ENCODE results near the gene HSF4. TPM values are rescaled to one million over a fixed set of nuclear protein-coding genes. Genes with fewer than 3 reads are reported as not detected.

HSF4 gene
- total RNA-seq, 1 donor from 2014 or later, result 2.2 TPM

GRCh38 chr16:67209565-67209964, 45.0 kb downstream of the HSF4 start:
- Mint-ChIP-seq H3K9me3 (ENCODE audit: low read depth) (no peaks in the 10 kb centered on the region), H3K27me3 (peaks cover 7% of the 10 kb centered on the region), H3K27ac (no peak overlapping the region), H3K36me3 (ENCODE audit: insufficient read depth) (no peaks in the 10 kb centered on the region), H3K4me1 (ENCODE audit: low read depth) (no peaks in the 10 kb centered on the region), H3K4me3 (ENCODE audit: low read depth) (no peak overlapping the region)
- DNase-seq (ENCODE audit: low spot score, unreplicated experiment), result no peak
- TF ChIP-seq, protein P1, sequence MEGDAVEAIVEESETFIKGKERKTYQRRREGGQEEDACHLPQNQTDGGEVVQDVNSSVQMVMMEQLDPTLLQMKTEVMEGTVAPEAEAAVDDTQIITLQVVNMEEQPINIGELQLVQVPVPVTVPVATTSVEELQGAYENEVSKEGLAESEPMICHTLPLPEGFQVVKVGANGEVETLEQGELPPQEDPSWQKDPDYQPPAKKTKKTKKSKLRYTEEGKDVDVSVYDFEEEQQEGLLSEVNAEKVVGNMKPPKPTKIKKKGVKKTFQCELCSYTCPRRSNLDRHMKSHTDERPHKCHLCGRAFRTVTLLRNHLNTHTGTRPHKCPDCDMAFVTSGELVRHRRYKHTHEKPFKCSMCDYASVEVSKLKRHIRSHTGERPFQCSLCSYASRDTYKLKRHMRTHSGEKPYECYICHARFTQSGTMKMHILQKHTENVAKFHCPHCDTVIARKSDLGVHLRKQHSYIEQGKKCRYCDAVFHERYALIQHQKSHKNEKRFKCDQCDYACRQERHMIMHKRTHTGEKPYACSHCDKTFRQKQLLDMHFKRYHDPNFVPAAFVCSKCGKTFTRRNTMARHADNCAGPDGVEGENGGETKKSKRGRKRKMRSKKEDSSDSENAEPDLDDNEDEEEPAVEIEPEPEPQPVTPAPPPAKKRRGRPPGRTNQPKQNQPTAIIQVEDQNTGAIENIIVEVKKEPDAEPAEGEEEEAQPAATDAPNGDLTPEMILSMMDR (IDR thresholded peaks at IDR 0.05; ENCODE audit: unreplicated experiment), result no peak

GRCh38 chr16:67210069-67210937, 45.8 kb downstream of the HSF4 start:
- Mint-ChIP-seq H3K36me3 (ENCODE audit: insufficient read depth) (no peaks in the 10 kb centered on the region), H3K27me3 (peaks cover 7% of the 10 kb centered on the region), H3K4me1 (ENCODE audit: low read depth) (no peaks in the 10 kb centered on the region), H3K9me3 (ENCODE audit: low read depth) (no peaks in the 10 kb centered on the region), H3K27ac (no peak overlapping the region), H3K4me3 (ENCODE audit: low read depth) (no peak overlapping the region)
- no peak for DNase-seq (ENCODE audit: low spot score, unreplicated experiment)
- TF ChIP-seq, protein P1 (IDR thresholded peaks at IDR 0.05; ENCODE audit: unreplicated experiment), result no peak

- H3K27ac Mint-ChIP-seq, result no peak overlapping the region
- DNase-seq (ENCODE audit: low spot score, unreplicated experiment), result no peak
- H3K4me1 Mint-ChIP-seq (ENCODE audit: low read depth), result no peaks in the 10 kb centered on the region
- TF ChIP-seq, protein P1 (IDR thresholded peaks at IDR 0.05; ENCODE audit: unreplicated experiment), result no peak
- H3K4me3 Mint-ChIP-seq (ENCODE audit: low read depth), result no peak overlapping the region
- no peaks in the 10 kb centered on the region for H3K36me3 Mint-ChIP-seq (ENCODE audit: insufficient read depth)
- no peaks in the 10 kb centered on the region for H3K9me3 Mint-ChIP-seq (ENCODE audit: low read depth)
- peaks cover 20% of the 10 kb centered on the region for H3K27me3 Mint-ChIP-seq
Observed at GRCh38 chr16:67211674-67212073, 47.1 kb downstream of the HSF4 start.

- H3K4me1 Mint-ChIP-seq (ENCODE audit: low read depth), result no peaks in the 10 kb centered on the region
- DNase-seq (ENCODE audit: low spot score, unreplicated experiment), result no peak
- H3K9me3 Mint-ChIP-seq (ENCODE audit: low read depth), result no peaks in the 10 kb centered on the region
- no peak overlapping the region for H3K27ac Mint-ChIP-seq
- TF ChIP-seq, protein P1 (IDR thresholded peaks at IDR 0.05; ENCODE audit: unreplicated experiment), result no peak
- peaks cover 31% of the 10 kb centered on the region for H3K27me3 Mint-ChIP-seq
- no peak overlapping the region for H3K4me3 Mint-ChIP-seq (ENCODE audit: low read depth)
- no peaks in the 10 kb centered on the region for H3K36me3 Mint-ChIP-seq (ENCODE audit: insufficient read depth)
Observed at GRCh38 chr16:67212766-67213165, 48.2 kb downstream of the HSF4 start.

DNA sequence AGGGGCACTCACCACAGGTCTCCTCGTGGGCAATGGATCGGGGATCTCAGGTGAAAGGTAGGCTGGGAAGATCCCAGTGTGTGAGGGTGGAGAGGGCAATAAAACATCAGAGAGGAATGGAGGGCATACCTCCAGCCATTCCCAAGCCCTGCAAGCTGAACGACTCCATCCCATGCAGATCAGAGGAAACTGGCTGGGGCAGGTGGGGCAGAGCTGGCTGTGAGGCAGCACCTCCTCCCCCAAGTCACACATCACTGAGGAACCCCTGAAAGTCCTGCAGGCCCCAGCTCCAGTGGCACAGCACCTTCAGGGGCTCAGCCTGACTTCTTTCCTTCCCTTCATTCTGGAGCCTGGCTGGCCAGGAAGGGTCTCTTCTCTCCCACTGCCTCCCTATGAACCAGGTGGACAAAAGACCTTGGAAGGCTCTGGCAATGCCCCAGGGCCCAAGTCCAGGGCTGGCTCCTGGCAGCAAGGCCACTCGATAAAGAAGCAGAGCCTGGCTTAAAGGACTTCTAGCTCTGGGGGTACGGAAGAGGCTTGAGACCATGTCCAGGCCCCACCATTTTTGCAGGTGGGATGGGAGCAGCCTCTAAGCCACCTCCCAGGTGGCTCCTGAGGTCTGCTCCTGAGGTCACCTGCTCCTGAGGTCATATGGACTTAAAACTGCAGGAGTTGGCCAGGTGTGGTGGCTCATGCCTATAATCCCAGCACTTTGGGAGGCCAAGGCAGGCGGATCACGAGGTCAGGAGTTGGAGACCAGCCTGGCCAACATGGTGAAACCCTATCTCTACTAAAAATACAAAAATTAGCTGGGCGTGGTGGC, 48.9 kb downstream of the HSF4 start:
- H3K4me1 Mint-ChIP-seq (ENCODE audit: low read depth), result no peaks in the 10 kb centered on the region
- peaks cover 31% of the 10 kb centered on the region for H3K27me3 Mint-ChIP-seq

More for the DNA sequence above, 48.9 kb downstream of the HSF4 start:
- TF ChIP-seq, protein P1 (IDR thresholded peaks at IDR 0.05; ENCODE audit: unreplicated experiment), result no peak
- no peak for DNase-seq (ENCODE audit: low spot score, unreplicated experiment)
- no peak overlapping the region for H3K27ac Mint-ChIP-seq
- H3K36me3 Mint-ChIP-seq (ENCODE audit: insufficient read depth), result no peaks in the 10 kb centered on the region
- H3K9me3 Mint-ChIP-seq (ENCODE audit: low read depth), result no peaks in the 10 kb centered on the region
- H3K4me3 Mint-ChIP-seq (ENCODE audit: low read depth), result no peak overlapping the region
